AG09319 (cell line): Measurements from ENCODE around the gene PDZD4.

Experiments
- DNase-seq: peaks from one replicate; pipeline ENCODE4 v3.0.0-alpha.2; 2010; ENCODE audit warnings: low read depth; ENCODE audit errors: extremely low read depth
- TF ChIP-seq, protein P1 (sequence below): IDR thresholded peaks from 2 replicates; pipeline ENCODE4 v1.5.1; 2011; ENCODE audit warnings: low read depth, mild to moderate bottlenecking, inconsistent platforms, low read length, moderate library complexity

PDZD4 gene

DNA sequence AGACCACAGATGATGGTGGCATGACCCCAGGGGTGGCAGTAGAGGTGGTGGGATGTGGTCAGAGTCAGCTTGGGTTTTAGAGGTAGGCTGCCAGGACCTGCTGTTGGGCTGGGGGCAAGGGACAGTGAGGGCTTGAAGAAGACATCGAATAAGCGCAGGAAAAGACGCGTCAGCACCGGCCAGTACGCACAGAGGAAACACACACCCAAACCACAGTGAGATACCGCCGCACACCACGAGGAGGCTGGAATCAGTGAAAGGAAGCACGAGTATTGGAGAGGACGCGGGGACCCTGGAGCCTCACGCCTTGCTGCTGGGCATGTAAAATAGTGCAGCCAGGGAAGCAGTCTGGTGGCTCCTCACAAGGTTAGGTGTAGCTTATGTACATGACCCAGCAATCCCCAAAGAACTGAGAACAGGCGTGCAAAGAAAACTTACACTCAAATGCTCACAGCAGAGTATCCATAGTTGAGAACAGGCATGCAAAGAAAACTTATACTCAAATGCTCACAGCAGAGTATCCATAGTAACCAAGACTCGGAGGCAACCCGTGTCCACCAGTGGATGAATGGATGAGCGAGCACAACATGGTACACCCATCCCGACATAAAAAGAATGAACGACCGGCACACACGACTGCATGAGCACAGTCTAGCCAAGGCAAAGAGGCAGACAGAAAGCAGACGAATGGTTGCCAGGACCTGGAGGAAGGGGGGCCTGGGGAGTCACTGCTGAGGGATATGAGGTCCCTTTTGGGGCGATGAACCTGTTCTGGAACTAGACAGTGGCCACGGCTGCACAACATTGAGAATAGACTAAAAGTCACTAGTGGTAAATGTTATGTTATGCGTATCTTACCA, 13.3 kb downstream of the PDZD4 start:
- TF ChIP-seq, protein P1, sequence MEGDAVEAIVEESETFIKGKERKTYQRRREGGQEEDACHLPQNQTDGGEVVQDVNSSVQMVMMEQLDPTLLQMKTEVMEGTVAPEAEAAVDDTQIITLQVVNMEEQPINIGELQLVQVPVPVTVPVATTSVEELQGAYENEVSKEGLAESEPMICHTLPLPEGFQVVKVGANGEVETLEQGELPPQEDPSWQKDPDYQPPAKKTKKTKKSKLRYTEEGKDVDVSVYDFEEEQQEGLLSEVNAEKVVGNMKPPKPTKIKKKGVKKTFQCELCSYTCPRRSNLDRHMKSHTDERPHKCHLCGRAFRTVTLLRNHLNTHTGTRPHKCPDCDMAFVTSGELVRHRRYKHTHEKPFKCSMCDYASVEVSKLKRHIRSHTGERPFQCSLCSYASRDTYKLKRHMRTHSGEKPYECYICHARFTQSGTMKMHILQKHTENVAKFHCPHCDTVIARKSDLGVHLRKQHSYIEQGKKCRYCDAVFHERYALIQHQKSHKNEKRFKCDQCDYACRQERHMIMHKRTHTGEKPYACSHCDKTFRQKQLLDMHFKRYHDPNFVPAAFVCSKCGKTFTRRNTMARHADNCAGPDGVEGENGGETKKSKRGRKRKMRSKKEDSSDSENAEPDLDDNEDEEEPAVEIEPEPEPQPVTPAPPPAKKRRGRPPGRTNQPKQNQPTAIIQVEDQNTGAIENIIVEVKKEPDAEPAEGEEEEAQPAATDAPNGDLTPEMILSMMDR, result no peak
- no peak for DNase-seq

GRCh38 chrX:153814591-153815315, 15.6 kb downstream of the PDZD4 start:
- TF ChIP-seq, protein P1, result no peak
- DNase-seq, result no peak

- TF ChIP-seq, protein P1, result no peak
Measured at GRCh38 chrX:153813161-153813560, 17.2 kb downstream of the PDZD4 start.

GRCh38 chrX:153812220-153812619, 18.1 kb downstream of the PDZD4 start:
- DNase-seq, result no peak

More at GRCh38 chrX:153813161-153813560, 17.2 kb downstream of the PDZD4 start:
- no peak for DNase-seq

DNA sequence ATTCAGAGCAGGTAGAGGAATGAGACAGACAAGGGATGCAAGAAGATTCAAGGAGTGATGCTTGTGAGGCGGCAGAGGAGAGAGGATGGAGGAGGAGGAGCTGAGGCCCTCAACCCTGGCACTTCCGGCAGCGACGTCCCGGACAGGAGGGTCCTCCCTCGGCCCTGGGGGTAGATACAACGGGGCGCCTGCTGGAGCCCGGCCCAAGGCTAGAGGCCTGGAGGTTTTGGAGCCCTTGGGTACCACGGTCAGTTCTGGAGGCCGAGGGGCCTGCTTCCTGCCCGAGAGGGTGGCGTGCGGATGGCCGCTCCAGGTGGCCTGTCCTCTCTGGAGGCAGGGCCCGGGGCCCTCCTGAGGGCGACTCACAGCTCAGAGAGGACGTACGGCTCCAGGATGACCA, 22.4 kb downstream of the PDZD4 start:
- DNase-seq, result no peak
- TF ChIP-seq, protein P1, result no peak

More at GRCh38 chrX:153812220-153812619, 18.1 kb downstream of the PDZD4 start:
- TF ChIP-seq, protein P1, result no peak

DNA sequence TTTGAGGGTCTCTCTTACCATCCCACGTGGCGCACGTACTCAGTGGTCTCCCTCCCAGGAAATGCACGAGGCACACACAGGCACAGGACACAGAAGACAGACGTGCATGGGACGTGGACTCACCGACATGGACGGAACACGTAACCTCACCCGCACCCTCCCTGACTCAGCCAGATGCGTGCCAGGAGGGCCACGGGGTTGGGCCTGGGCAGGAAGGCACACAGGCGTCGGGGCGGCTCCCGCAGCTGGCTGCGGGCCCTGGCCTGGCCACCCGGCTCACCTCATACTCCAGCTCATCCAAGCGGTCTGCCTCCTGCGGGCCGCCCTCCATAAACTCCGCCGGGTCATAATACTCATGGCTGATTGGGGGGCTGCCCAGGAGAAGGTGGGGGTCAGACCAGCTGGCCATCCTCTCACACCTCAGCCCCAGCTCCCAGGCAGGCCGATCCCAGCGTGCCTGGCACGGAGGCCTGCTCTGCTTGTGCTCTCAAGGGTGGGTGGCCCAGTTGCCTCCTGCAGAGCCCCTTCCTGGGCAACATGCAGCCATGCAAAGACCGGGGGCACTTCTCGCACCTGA, 23.3 kb downstream of the PDZD4 start:
- TF ChIP-seq, protein P1, result no peak
- DNase-seq, result no peak

GRCh38 chrX:153805436-153805835, 24.9 kb downstream of the PDZD4 start:
- no peak for DNase-seq
- TF ChIP-seq, protein P1, result no peak
